HepG2 (cell line): Measurements from ENCODE around the gene HLF. TPM values are rescaled to one million over a fixed set of nuclear protein-coding genes. Genes with fewer than 3 reads are reported as not detected.

ENCODE experiments used
- CCDC6 ChIP-seq: sonication (generic); formaldehyde crosslinking; IDR thresholded peaks from 2 replicates; pipeline ENCODE4 v1.8.1; 2022; ENCODE audit warnings: mild to moderate bottlenecking, missing genetic modification reagents, moderate library complexity
- HCFC1 ChIP-seq: fragments of 150-350 bp; IDR thresholded peaks from 2 replicates; pipeline ENCODE4 v1.6.1; 2014; ENCODE audit warnings: low read depth, low read length
- HDAC2 ChIP-seq: sonication (generic); formaldehyde crosslinking; IDR thresholded peaks from 2 replicates; pipeline ENCODE4 v1.4.0; 2020; ENCODE audit warnings: missing genetic modification reagents
- KAT2B ChIP-seq: fragments of 150-350 bp; IDR thresholded peaks from 2 replicates; pipeline ENCODE4 v1.6.1; 2014; ENCODE audit warnings: low read depth, low read length, borderline replicate concordance
- POGZ ChIP-seq: sonication (generic); formaldehyde crosslinking; IDR thresholded peaks from 2 replicates; pipeline ENCODE4 v1.4.0; 2020; ENCODE audit warnings: mild to moderate bottlenecking, missing genetic modification reagents
- TP53 ChIP-seq: sonication (generic); formaldehyde crosslinking; conservative IDR thresholded peaks from 2 replicates; pipeline ENCODE4 v1.4.0; 2020; ENCODE audit warnings: missing genetic modification reagents
- TRIM24 ChIP-seq: sonication (generic); formaldehyde crosslinking; IDR thresholded peaks from 2 replicates; pipeline ENCODE4 v1.8.0; 2022; ENCODE audit warnings: mild to moderate bottlenecking, missing genetic modification reagents
- USF2 ChIP-seq, 2 experiments: sonication (generic) in 1 of 2; formaldehyde crosslinking in 1 of 2; IDR thresholded peaks; 2 replicates each; pipeline versions ENCODE4 v1.5.1 to v1.6.1; 2011 to 2020; ENCODE audit warnings: borderline replicate concordance in 1 of 2, low read depth in 1 of 2, low read length in 1 of 2, mild to moderate bottlenecking in 1 of 2, missing genetic modification reagents in 1 of 2, moderate library complexity in 1 of 2
- ZMAT3 ChIP-seq: sonication (generic); formaldehyde crosslinking; conservative IDR thresholded peaks from 2 replicates; pipeline ENCODE4 v1.7.0; 2021; ENCODE audit warnings: missing genetic modification reagents
- ZMYM3 ChIP-seq: sonication (generic); formaldehyde crosslinking; IDR thresholded peaks from 2 replicates; pipeline ENCODE4 v1.5.1; 2020; ENCODE audit warnings: mild to moderate bottlenecking, missing genetic modification reagents
- ZNF124 ChIP-seq: sonication (generic); formaldehyde crosslinking; IDR thresholded peaks from 2 replicates; pipeline ENCODE4 v1.4.0; 2020; ENCODE audit warnings: missing genetic modification reagents
- ZNF180 ChIP-seq: sonication (generic); formaldehyde crosslinking; IDR thresholded peaks from 2 replicates; pipeline ENCODE4 v1.4.0; 2020; ENCODE audit warnings: low read depth, missing genetic modification reagents, borderline replicate concordance
- ZNF234 ChIP-seq: sonication (generic); formaldehyde crosslinking; conservative IDR thresholded peaks from 2 replicates; pipeline ENCODE4 v1.5.1; 2020; ENCODE audit warnings: mild to moderate bottlenecking, missing genetic modification reagents
- ZNF430 ChIP-seq: sonication (generic); formaldehyde crosslinking; IDR thresholded peaks from 2 replicates; pipeline ENCODE4 v1.9.0; 2021; ENCODE audit warnings: mild to moderate bottlenecking, missing genetic modification reagents
- ZNF646 ChIP-seq: sonication (generic); formaldehyde crosslinking; IDR thresholded peaks from 2 replicates; pipeline ENCODE4 v1.9.0; 2021; ENCODE audit warnings: mild to moderate bottlenecking, missing genetic modification reagents
- ZSCAN30 ChIP-seq: sonication (generic); formaldehyde crosslinking; IDR thresholded peaks from 2 replicates; pipeline ENCODE4 v1.5.0; 2020; ENCODE audit warnings: mild to moderate bottlenecking, missing genetic modification reagents
- ZSCAN9 ChIP-seq: IDR thresholded peaks from 2 replicates; pipeline ENCODE4 v1.6.1; 2016; ENCODE audit warnings: borderline replicate concordance
- polyA plus RNA-seq, 8 experiments: library from polyadenylated mRNA; depleted of rRNA in 3 of 8; stranded (reverse) in 7 of 8; unstranded in 1 of 8; fragments of >200 nt; fragmentation: Illumina TruSeq in 4 of 8; extraction: Trizol in 4 of 8; gene quantifications; 2 replicates each; pipeline versions ENCODE4 v1.2.1 to v1.2.3, GENCODE V29; 2011 to 2016; ENCODE audit warnings: low read depth in 4 of 8, missing spikeins in 1 of 8, mixed read lengths in 1 of 8; ENCODE audit not compliant: insufficient read depth in 1 of 8
- total RNA-seq, 5 experiments: library from RNA; depleted of rRNA; stranded (reverse); fragments of >200 nt; fragmentation: Illumina TruSeq; extraction: Trizol; gene quantifications; 2 replicates each; pipeline ENCODE4 v1.2.3, GENCODE V29; 2016; ENCODE audit warnings: low read depth in 1 of 5
- TF ChIP-seq, protein P1 (sequence below): IDR thresholded peaks from 2 replicates; pipeline ENCODE4 v1.6.1; 2012; ENCODE audit warnings: low read depth, low read length, improper control_type of control experiment

Gene HLF
- total and polyA plus RNA-seq, 2 of the 13 experiments (the other 11 are each of a cell fraction or from before 2014, with no cell fraction given), result 202 to 346 TPM

GRCh38 chr17:55286681-55287589, 22.2 kb downstream of the HLF start (continued):
- TF ChIP-seq USF2 (IDR thresholded peaks at IDR 0.05; ENCODE audit: low read depth, low read length) (no peak; the same call in 1 of the 2 replicates), USF2 (CRISPR knock-in tag; IDR thresholded peaks at IDR 0.05; ENCODE audit: borderline replicate concordance) (no peak; the same call in 1 of the 2 replicates), HCFC1 (no peak), TP53 (CRISPR knock-in tag) (peak; percentile 94), ZNF124 (CRISPR knock-in tag) (peak; percentile 82; the same call in 1 of the 2 replicates), ZMAT3 (CRISPR knock-in tag) (peak; percentile 84), CCDC6 (CRISPR knock-in tag) (no peak), KAT2B (no peak), ZNF234 (0 out of 2 replicates have a peak, but pooled peaks have one; percentile 34), ZNF180 (no peak), ZNF646 (CRISPR knock-in tag) (no peak), ZSCAN9 (peak; percentile 76), POGZ (CRISPR knock-in tag) (peak; percentile 72; the same call in 1 of the 2 replicates), TRIM24 (CRISPR knock-in tag) (peak; percentile 87; the same call in 1 of the 2 replicates), HDAC2 (peak; percentile 83), ZMYM3 (CRISPR knock-in tag) (peak; percentile 69; the same call in 1 of the 2 replicates), ZSCAN30 (0 out of 2 replicates have a peak, but pooled peaks have one; percentile 40), ZNF430 (peak; percentile 86)
- TF ChIP-seq, protein P1, sequence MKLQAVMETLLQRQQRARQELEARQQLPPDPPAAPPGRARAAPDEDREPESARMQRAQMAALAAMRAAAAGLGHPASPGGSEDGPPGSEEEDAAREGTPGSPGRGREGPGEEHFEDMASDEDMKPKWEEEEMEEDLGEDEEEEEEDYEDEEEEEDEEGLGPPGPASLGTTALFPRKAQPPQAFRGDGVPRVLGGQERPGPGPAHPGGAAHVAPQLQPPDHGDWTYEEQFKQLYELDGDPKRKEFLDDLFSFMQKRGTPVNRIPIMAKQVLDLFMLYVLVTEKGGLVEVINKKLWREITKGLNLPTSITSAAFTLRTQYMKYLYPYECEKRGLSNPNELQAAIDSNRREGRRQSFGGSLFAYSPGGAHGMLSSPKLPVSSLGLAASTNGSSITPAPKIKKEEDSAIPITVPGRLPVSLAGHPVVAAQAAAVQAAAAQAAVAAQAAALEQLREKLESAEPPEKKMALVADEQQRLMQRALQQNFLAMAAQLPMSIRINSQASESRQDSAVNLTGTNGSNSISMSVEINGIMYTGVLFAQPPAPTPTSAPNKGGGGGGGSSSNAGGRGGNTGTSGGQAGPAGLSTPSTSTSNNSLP, result peak; percentile 100
